ENCODE data around the gene GSC2.
A peak's percentile ranks its signal among the peaks of the same experiment; 100 is the strongest.

Gene GSC2

GRCh38 chr22:19110064-19110458 is 40.0 kb downstream of the GSC2 start:
- TF ChIP-seq, protein P1, sequence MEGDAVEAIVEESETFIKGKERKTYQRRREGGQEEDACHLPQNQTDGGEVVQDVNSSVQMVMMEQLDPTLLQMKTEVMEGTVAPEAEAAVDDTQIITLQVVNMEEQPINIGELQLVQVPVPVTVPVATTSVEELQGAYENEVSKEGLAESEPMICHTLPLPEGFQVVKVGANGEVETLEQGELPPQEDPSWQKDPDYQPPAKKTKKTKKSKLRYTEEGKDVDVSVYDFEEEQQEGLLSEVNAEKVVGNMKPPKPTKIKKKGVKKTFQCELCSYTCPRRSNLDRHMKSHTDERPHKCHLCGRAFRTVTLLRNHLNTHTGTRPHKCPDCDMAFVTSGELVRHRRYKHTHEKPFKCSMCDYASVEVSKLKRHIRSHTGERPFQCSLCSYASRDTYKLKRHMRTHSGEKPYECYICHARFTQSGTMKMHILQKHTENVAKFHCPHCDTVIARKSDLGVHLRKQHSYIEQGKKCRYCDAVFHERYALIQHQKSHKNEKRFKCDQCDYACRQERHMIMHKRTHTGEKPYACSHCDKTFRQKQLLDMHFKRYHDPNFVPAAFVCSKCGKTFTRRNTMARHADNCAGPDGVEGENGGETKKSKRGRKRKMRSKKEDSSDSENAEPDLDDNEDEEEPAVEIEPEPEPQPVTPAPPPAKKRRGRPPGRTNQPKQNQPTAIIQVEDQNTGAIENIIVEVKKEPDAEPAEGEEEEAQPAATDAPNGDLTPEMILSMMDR (IDR thresholded peaks at IDR 0.05; ENCODE audit: low read depth, low read length), result no peak
- no peak for DNase-seq (ENCODE audit: extremely low read depth, low read depth)

DNA sequence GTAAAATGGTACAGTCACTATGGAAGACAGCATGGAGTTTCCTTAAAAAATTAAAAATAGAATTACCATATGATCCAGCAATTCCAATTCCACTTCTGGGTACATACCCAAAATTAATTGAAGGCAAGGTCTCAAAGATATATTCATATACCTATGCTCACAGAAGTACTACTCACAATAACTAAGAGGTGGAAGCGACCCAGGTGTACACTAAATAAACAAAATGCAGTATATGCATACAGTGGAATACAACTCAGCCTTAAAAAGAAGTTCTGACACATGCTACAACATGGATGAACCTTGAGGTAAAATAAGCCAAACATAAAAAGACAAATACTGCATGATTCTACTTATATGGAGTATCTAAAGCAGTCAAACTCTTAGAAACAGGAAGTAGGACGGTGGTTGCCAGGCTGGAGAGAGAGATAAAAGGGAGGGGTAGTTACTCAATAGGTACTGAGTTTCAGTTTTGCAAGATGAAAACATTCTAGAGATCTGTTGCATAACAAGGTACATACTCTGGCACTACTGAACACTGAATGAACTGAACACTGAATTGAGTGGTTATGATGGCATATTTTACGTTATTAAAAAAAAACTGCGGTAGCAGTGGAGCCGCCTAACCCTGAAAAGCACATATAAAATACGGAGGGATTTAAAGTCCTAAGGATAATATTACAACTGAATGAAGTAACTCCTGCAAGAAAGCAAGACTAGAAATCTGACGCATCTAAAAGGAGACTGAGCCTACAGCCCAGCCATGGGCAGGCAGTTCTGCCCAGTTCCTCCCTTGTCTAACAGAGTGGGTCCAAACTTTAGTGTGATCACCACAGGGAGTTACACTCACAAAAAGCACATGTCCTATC is 40.7 kb downstream of the GSC2 start:
- TF ChIP-seq, protein P1 (IDR thresholded peaks at IDR 0.05; ENCODE audit: low read depth, low read length), result no peak
- peak; percentile 49 for DNase-seq (ENCODE audit: extremely low read depth, low read depth)

GRCh38 chr22:19108807-19109197 is 41.3 kb downstream of the GSC2 start:
- TF ChIP-seq, protein P1 (IDR thresholded peaks at IDR 0.05; ENCODE audit: low read depth, low read length), result no peak
- no peak for DNase-seq (ENCODE audit: extremely low read depth, low read depth)

DNA sequence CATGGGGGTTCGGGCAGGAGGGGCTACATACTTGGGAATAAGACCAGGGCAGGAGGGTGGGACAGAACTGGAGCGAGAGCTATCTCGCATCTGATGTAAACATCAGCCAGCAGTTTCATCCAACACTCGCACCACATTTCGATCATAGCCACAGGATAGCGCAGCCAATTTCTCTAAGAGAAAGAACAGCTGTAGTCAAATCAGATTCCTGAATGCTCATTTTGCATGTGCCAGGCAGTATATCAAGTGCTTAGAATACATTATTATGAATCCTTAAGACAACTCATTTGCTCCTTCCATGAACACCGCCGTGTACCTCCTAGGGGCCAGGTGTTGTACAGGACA is 42.4 kb downstream of the GSC2 start:
- TF ChIP-seq, protein P1 (IDR thresholded peaks at IDR 0.05; ENCODE audit: low read depth, low read length), result no peak
- DNase-seq (ENCODE audit: extremely low read depth, low read depth), result no peak

- TF ChIP-seq, protein P1 (IDR thresholded peaks at IDR 0.05; ENCODE audit: low read depth, low read length), result no peak
- no peak for DNase-seq (ENCODE audit: extremely low read depth, low read depth)
Measured at GRCh38 chr22:19106886-19107729, 43.0 kb downstream of the GSC2 start.

GRCh38 chr22:19105867-19106802 is 44.0 kb downstream of the GSC2 start:
- no peak for DNase-seq (ENCODE audit: extremely low read depth, low read depth)
- TF ChIP-seq, protein P1 (IDR thresholded peaks at IDR 0.05; ENCODE audit: low read depth, low read length), result peak; percentile 4

Measured in AG09319 (cell line).